Suprapubic skin (tissue), 4 donors: ENCODE data around the gene LUZP2.

ENCODE experiments used
- POLR2A ChIP-seq, 2 donors: fragments of 450-650 bp; IDR thresholded peaks; one replicate each; pipeline ENCODE4 v1.6.1; 2017; ENCODE audit warnings: antibody characterized with exemption in 2 of 2, mild to moderate bottlenecking in 2 of 2, moderate library complexity in 2 of 2
- POLR2AphosphoS5 ChIP-seq, 3 donors: sonication (generic); formaldehyde crosslinking; IDR thresholded peaks; one replicate each; pipeline ENCODE4 v1.6.1; 2017; ENCODE audit warnings: antibody characterized with exemption in 3 of 3
- TF ChIP-seq, protein P1 (sequence below), 2 donors: fragments of 200-600 bp in 1 of 2; fragments of 450-650 bp in 1 of 2; sonication (generic) in 1 of 2; IDR thresholded peaks; one replicate each; pipeline ENCODE4 v1.5.1; 2016 to 2019; ENCODE audit warnings: antibody characterized with exemption in 2 of 2, mild to moderate bottlenecking in 1 of 2, moderate library complexity in 1 of 2

DNA sequence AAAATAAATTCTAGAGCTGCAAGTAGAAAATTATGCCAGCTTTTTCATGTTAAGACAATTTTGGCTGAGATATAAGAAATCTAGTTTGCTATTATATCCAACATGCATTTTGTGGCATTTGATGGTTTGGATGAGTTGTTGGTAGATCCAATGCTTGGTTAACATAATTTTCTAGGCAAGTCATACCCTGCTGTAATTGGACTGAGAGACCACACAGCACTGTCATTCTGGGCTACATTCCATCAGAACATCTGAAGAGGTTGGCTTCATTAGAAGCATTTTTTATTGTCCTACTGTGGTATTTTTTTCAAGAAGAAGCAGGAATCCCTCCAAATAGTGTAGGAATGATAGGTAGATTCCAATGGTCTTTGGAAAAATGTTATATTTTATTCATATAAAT is 561.0 kb downstream of the LUZP2 start:
- no peak for TF ChIP-seq POLR2A (IDR thresholded peaks at IDR 0.05)
- no peak for TF ChIP-seq POLR2AphosphoS5 (IDR thresholded peaks at IDR 0.05)
- TF ChIP-seq, protein P1, sequence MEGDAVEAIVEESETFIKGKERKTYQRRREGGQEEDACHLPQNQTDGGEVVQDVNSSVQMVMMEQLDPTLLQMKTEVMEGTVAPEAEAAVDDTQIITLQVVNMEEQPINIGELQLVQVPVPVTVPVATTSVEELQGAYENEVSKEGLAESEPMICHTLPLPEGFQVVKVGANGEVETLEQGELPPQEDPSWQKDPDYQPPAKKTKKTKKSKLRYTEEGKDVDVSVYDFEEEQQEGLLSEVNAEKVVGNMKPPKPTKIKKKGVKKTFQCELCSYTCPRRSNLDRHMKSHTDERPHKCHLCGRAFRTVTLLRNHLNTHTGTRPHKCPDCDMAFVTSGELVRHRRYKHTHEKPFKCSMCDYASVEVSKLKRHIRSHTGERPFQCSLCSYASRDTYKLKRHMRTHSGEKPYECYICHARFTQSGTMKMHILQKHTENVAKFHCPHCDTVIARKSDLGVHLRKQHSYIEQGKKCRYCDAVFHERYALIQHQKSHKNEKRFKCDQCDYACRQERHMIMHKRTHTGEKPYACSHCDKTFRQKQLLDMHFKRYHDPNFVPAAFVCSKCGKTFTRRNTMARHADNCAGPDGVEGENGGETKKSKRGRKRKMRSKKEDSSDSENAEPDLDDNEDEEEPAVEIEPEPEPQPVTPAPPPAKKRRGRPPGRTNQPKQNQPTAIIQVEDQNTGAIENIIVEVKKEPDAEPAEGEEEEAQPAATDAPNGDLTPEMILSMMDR (IDR thresholded peaks at IDR 0.05) = no peak
